Measurements from ENCODE around the gene SDE2. TPM values are rescaled to one million over a fixed set of nuclear protein-coding genes. Genes with fewer than 3 reads are reported as not detected.
"Not testable (repeated sequence)": the region's sequence is repeated elsewhere in the genome, so short reads cannot be mapped to it uniquely, and the experiment has no call there.

The SDE2 gene
- total RNA-seq, 1 experiment from 2014 or later: 18.3 TPM

DNA sequence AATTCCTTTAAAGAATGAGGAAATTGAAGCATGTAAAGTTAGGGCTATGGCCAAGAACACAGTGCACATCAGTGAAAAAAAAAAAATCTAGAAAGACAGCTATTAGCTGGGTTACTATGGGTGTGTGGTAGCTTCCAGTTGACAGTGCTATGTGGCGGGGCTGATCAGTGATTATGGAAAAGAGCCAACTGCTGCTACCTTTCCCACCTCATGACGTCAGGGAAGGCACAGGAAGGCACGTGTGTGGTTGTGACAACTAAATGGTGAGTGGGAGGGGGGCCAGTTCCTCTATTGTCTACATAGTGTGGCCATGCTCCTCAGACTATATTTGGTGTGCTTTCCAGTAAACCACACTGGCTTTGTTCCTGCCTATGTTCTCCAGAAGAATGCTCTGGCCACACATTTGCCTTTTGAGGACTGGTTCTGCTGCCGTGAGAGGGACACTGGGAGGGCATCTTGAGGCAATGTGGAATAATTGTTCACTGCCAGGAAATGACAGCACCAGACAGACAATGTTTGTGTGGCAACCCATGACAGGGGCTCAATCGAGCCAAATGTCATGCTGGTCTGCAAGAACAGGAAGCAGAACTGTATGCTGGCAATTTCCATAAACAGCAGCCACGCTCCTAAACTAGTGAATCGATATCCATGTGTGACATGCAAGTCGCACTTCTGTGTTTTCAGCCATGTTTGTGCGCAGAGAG lies 3.0 kb upstream of the SDE2 start:
- ATAC-seq (no peak), DNase-seq (ENCODE audit: low read depth, low spot score) (no peak)
- H3K9me3 ChIP-seq (ENCODE audit: control insufficient read depth, insufficient read depth, low read depth, low read length): no peaks in the 10 kb centered on the region
- H3K4me3 ChIP-seq (ENCODE audit: low read depth in 2 of 2, low read length in 2 of 2): no peak overlapping the region
- in situ Hi-C loops (cut with HindIII; ENCODE audit: low pct_unique_long_range_greater_than_20kb, low sequenced_read_pairs): no loop called here
- peaks cover 7% of the 10 kb centered on the region; the same call in 1 of the 2 replicates for H3K36me3 ChIP-seq (ENCODE audit: control insufficient read depth, insufficient read depth, low read length)
- BruUV-seq (replicated peaks): no TSS peak
- CTCF ChIA-PET: interaction anchor here (0.5 kb wide), 1 partner anchor 25 kb away, joined by 3 read pairs; no protein-coding TSS in a partner anchor
- intact Hi-C loops (cut with micrococcal nuclease; ENCODE audit: unreplicated experiment): no loop called here
- POLR2A ChIA-PET: interaction anchor here (1.0 kb wide), 1 partner anchor 60 kb away, joined by 4 read pairs; the partner anchor contains the start of gene H3-3A
- no peaks in the 10 kb centered on the region for H3K27me3 ChIP-seq (ENCODE audit: control insufficient read depth, insufficient read depth, low read length)
- H3K27ac ChIP-seq (ENCODE audit: low read length): peak overlapping the region; percentile 9; the same call in 1 of the 2 replicates
- H3K4me1 ChIP-seq (ENCODE audit: control insufficient read depth, insufficient read depth, low read length): peaks cover 11% of the 10 kb centered on the region
- TF ChIP-seq, protein P1, sequence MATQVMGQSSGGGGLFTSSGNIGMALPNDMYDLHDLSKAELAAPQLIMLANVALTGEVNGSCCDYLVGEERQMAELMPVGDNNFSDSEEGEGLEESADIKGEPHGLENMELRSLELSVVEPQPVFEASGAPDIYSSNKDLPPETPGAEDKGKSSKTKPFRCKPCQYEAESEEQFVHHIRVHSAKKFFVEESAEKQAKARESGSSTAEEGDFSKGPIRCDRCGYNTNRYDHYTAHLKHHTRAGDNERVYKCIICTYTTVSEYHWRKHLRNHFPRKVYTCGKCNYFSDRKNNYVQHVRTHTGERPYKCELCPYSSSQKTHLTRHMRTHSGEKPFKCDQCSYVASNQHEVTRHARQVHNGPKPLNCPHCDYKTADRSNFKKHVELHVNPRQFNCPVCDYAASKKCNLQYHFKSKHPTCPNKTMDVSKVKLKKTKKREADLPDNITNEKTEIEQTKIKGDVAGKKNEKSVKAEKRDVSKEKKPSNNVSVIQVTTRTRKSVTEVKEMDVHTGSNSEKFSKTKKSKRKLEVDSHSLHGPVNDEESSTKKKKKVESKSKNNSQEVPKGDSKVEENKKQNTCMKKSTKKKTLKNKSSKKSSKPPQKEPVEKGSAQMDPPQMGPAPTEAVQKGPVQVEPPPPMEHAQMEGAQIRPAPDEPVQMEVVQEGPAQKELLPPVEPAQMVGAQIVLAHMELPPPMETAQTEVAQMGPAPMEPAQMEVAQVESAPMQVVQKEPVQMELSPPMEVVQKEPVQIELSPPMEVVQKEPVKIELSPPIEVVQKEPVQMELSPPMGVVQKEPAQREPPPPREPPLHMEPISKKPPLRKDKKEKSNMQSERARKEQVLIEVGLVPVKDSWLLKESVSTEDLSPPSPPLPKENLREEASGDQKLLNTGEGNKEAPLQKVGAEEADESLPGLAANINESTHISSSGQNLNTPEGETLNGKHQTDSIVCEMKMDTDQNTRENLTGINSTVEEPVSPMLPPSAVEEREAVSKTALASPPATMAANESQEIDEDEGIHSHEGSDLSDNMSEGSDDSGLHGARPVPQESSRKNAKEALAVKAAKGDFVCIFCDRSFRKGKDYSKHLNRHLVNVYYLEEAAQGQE (IDR thresholded peaks at IDR 0.05; ENCODE audit: insufficient read depth in 1 of 2, low read depth in 2 of 2, low read length in 1 of 2): no peak
- TF ChIP-seq SIN3A (IDR thresholded peaks at IDR 0.05; ENCODE audit: borderline replicate concordance, insufficient read depth, low read depth, low read length): no peak
- no peak for TF ChIP-seq POLR2AphosphoS5 (IDR thresholded peaks at IDR 0.05; ENCODE audit: low read depth, low read length)
- no peak for TF ChIP-seq TCF7L2 (IDR thresholded peaks at IDR 0.05; ENCODE audit: low read depth, low read length)
- TF ChIP-seq, protein P2, sequence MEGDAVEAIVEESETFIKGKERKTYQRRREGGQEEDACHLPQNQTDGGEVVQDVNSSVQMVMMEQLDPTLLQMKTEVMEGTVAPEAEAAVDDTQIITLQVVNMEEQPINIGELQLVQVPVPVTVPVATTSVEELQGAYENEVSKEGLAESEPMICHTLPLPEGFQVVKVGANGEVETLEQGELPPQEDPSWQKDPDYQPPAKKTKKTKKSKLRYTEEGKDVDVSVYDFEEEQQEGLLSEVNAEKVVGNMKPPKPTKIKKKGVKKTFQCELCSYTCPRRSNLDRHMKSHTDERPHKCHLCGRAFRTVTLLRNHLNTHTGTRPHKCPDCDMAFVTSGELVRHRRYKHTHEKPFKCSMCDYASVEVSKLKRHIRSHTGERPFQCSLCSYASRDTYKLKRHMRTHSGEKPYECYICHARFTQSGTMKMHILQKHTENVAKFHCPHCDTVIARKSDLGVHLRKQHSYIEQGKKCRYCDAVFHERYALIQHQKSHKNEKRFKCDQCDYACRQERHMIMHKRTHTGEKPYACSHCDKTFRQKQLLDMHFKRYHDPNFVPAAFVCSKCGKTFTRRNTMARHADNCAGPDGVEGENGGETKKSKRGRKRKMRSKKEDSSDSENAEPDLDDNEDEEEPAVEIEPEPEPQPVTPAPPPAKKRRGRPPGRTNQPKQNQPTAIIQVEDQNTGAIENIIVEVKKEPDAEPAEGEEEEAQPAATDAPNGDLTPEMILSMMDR (IDR thresholded peaks at IDR 0.05): no peak

DNA sequence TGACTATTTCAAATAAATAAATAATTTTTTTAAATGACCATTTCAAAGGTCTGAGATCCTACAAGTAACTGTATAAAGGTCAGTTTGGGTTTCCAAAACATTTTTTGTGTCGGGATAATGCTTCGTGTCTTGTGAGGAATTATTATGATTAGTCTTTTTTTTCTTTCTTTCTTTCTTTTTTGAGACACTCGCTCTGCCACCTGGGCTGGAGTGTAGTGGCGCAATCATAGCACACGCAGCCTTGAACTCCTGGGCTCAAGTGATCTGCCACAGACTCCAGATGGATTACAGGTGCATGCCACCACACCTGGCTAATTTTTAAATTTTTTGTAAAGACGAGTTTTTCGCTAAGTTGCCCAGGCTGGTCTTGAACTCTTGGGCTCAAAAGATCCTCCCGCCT lies 1.9 kb upstream of the SDE2 start:
- peak overlapping the region; percentile 0; the same call in 1 of the 2 replicates for H3K27ac ChIP-seq (ENCODE audit: low read length)
- ChIA-PET CTCF (no interaction called here), POLR2A (interaction anchor here (2.1 kb wide), 1 partner anchor 61 kb away, joined by 6 read pairs; the partner anchor contains the start of gene H3-3A)
- intact Hi-C loops (cut with micrococcal nuclease; ENCODE audit: unreplicated experiment): no loop called here
- peaks cover 19% of the 10 kb centered on the region for H3K4me1 ChIP-seq (ENCODE audit: control insufficient read depth, insufficient read depth, low read length)
- no peaks in the 10 kb centered on the region for H3K9me3 ChIP-seq (ENCODE audit: control insufficient read depth, insufficient read depth, low read depth, low read length)
- in situ Hi-C loops (cut with HindIII; ENCODE audit: low pct_unique_long_range_greater_than_20kb, low sequenced_read_pairs): no loop called here
- peaks cover 7% of the 10 kb centered on the region; the same call in 1 of the 2 replicates for H3K36me3 ChIP-seq (ENCODE audit: control insufficient read depth, insufficient read depth, low read length)
- DNase-seq (ENCODE audit: low read depth, low spot score) (no peak), ATAC-seq (no peak)
- H3K4me3 ChIP-seq (ENCODE audit: low read depth in 2 of 2, low read length in 2 of 2): no peak overlapping the region
- TF ChIP-seq, protein P1 (IDR thresholded peaks at IDR 0.05; ENCODE audit: insufficient read depth in 1 of 2, low read depth in 2 of 2, low read length in 1 of 2): no peak
- no peak for TF ChIP-seq SIN3A (IDR thresholded peaks at IDR 0.05; ENCODE audit: borderline replicate concordance, insufficient read depth, low read depth, low read length)
- no peak for TF ChIP-seq POLR2AphosphoS5 (IDR thresholded peaks at IDR 0.05; ENCODE audit: low read depth, low read length)
- TF ChIP-seq TCF7L2 (IDR thresholded peaks at IDR 0.05; ENCODE audit: low read depth, low read length): no peak
- TF ChIP-seq, protein P2 (IDR thresholded peaks at IDR 0.05): no peak
- H3K27me3 ChIP-seq (ENCODE audit: control insufficient read depth, insufficient read depth, low read length): no peaks in the 10 kb centered on the region
- BruUV-seq (replicated peaks): no TSS peak

DNA sequence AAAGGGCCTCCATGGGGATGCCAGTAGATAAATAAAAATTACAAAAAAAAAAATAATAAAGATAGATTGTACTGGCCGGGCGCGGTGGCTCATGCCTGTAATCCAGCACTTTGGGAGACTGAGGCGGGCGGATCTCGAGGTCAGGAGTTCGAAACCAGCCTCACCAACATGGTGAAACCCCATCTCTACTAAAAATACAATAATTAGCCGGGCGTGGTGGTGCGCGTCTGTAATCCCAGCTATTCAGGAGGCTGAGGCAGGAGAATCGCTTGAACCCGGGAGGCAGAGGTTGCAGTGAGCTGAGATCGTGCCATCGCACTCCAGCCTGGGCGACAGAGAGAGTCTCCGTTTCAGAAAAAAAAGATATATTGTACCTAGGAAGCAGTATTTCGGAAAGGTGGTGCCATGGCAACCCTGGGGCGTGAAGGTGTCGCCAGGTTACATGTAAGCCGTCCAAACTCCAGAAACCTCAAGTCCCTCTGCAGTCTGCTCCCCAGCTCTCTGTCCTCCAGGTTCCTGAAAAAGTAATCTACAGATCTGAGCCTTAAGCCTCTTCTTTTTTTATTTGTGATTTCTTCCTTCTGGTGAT lies 1.4 kb upstream of the SDE2 start:
- peak overlapping the region; percentile 98 for H3K27ac ChIP-seq (ENCODE audit: low read length)
- H3K36me3 ChIP-seq (ENCODE audit: control insufficient read depth, insufficient read depth, low read length); BruUV-seq (replicated peaks); in situ Hi-C loops (cut with HindIII; ENCODE audit: low pct_unique_long_range_greater_than_20kb, low sequenced_read_pairs); H3K27me3 ChIP-seq (ENCODE audit: control insufficient read depth, insufficient read depth, low read length); H3K4me3 ChIP-seq (ENCODE audit: low read depth in 2 of 2, low read length in 2 of 2); H3K9me3 ChIP-seq (ENCODE audit: control insufficient read depth, insufficient read depth, low read depth, low read length); DNase-seq (ENCODE audit: low read depth, low spot score); intact Hi-C loops (cut with micrococcal nuclease; ENCODE audit: unreplicated experiment); ATAC-seq; CTCF ChIA-PET: not testable (repeated sequence)
- POLR2A ChIA-PET: interaction anchor here (2.1 kb wide), 1 partner anchor 62 kb away, joined by 6 read pairs; the partner anchor contains the start of gene H3-3A
- H3K4me1 ChIP-seq (ENCODE audit: control insufficient read depth, insufficient read depth, low read length): peaks cover 19% of the 10 kb centered on the region
